Fibroblast of skin of back (primary cell): ENCODE measurements around the gene ATN1. TPM values are rescaled to one million over a fixed set of nuclear protein-coding genes. Genes with fewer than 3 reads are reported as not detected.
A peak's percentile ranks its signal among the peaks of the same experiment; 100 is the strongest.
"Not testable (repeated sequence)": the region's sequence is repeated elsewhere in the genome, so short reads cannot be mapped to it uniquely, and the experiment has no call there.

Source experiments
- DNase-seq: peaks from one replicate; pipeline ENCODE4 v3.0.0-alpha.2; 2013
- polyA plus RNA-seq, 2 experiments: library from polyadenylated mRNA; unstranded; fragments of 120-200 nt; gene quantifications; one replicate each; pipeline ENCODE4 v1.2.1, GENCODE V29; 2013; ENCODE audit not compliant: insufficient read length in 2 of 2

ATN1 gene, protein sequence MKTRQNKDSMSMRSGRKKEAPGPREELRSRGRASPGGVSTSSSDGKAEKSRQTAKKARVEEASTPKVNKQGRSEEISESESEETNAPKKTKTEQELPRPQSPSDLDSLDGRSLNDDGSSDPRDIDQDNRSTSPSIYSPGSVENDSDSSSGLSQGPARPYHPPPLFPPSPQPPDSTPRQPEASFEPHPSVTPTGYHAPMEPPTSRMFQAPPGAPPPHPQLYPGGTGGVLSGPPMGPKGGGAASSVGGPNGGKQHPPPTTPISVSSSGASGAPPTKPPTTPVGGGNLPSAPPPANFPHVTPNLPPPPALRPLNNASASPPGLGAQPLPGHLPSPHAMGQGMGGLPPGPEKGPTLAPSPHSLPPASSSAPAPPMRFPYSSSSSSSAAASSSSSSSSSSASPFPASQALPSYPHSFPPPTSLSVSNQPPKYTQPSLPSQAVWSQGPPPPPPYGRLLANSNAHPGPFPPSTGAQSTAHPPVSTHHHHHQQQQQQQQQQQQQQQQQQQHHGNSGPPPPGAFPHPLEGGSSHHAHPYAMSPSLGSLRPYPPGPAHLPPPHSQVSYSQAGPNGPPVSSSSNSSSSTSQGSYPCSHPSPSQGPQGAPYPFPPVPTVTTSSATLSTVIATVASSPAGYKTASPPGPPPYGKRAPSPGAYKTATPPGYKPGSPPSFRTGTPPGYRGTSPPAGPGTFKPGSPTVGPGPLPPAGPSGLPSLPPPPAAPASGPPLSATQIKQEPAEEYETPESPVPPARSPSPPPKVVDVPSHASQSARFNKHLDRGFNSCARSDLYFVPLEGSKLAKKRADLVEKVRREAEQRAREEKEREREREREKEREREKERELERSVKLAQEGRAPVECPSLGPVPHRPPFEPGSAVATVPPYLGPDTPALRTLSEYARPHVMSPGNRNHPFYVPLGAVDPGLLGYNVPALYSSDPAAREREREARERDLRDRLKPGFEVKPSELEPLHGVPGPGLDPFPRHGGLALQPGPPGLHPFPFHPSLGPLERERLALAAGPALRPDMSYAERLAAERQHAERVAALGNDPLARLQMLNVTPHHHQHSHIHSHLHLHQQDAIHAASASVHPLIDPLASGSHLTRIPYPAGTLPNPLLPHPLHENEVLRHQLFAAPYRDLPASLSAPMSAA (N-terminal part only)
- 130 TPM for polyA plus RNA-seq (2013, experiment 1 of 2; ENCODE audit: insufficient read length)
- 109 TPM for polyA plus RNA-seq (2013, experiment 2 of 2; ENCODE audit: insufficient read length)

DNA sequence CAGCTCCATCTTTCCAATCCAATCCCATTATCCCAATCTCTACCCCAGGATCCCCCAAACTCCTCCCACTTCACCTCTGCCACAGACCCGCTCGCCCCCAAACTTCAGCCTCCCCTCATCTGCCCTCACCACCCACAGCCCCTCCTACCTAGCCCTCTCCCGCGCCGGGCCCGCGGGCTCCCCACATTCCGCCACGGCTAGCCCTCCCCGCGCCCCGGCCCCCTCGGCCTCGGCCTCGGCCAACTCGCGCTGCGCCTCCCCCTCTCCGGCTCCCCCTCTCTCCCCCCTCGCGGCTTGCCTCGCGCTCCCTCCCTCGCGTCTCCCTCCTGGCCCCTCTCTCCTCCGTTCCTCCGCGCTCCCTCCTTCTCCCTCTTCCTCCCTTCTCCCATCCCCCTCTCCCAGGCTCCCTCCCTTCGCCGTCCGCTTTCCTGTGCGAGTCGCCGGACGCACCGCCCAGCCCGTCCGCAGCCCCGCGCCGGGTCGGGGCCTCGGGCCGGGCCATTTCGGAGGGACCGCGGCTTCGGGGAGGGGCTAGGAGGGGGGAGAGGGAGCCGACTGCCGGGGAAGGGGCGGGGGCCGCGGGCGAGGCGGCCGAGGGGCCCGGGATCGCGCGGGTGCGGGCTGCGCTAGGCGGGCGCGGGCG, at the start of gene ATN1:
Gene ATN1 (plus strand): TSS at position 581 of the 643 bp plus-strand sequence. CDS start 6,043 bp downstream, outside the sequence.
- DNase-seq = peak; percentile 88

DNA sequence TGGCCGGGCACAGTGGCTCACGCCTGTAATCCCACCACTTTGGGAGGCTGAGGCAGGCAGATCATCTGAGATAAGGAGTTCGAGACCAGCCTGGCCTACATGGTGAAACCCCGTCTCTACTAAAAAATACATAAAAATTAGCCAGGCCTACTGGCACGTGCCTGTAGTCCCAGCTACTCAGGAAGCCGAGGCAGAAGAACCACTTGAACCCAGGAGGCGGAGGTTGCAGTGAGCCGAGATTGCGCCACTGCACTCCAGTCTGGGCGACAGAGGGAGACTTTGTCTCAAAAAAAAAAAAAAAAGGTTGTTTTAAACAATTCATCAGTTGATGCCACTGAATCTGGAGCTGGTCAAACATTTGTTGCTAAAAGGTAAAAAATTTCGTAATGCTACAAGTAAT, 47.9 kb upstream of the ATN1 start:
- DNase-seq = not testable (repeated sequence)

DNA sequence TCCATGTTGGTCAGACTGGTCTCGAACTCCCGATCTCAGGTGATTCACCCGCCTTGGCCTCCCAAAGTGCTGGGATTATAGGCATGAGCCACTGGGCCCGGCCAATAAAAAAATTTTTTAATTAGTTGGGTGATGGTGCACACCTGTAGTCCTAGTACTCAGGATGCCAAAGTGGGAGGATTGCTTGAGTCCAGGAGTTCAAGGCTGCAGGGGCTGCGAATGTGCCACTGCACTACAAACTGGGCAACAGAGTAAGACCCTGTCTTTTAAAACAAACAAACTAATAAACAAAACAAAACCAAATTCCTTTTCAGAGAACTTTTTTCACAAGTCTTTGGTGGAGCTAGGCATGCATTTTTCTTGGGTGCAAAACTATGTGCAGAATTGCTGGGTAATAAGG, 44.5 kb upstream of the ATN1 start:
- DNase-seq = no peak

DNA sequence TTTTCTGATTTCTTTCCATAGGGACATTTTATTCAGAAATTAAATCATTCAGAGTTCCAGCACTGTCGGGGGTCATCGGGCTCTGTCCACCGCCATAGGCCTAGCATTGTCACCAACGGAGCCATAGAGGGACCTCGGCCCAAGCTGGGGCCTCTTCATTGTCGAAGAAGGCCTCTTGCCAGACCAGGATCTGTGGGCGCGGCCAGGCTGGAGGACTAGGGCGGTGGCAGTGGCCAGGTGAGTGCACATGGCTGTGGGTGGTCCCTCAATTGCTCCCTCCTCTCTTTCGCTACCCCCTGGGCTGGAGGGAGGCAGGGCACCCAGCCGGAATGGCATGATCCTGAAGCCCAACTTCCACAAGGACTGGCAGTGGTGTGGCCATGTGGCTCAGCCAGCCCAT, 44.1 kb upstream of the ATN1 start:
- no peak for DNase-seq

DNA sequence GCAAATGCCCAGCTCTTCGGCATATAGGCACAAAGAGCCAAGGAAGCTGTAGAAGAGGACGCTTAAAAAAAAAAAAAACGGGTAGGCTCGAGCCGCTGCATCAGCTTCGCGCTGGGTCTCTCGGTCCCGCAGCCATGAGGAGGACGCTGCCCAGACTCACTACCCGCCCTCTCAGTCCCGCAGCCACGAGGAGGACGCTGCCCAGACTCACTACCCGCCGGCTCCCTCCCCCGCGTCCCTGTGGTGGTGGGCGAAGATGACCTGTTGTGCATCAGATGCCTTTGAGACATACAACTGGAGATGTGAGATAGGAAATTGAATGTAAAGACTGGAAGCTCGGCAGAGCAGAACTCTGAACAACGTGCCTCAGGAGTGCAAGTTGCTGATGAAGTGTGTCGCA, 43.2 kb upstream of the ATN1 start:
- no peak for DNase-seq

DNA sequence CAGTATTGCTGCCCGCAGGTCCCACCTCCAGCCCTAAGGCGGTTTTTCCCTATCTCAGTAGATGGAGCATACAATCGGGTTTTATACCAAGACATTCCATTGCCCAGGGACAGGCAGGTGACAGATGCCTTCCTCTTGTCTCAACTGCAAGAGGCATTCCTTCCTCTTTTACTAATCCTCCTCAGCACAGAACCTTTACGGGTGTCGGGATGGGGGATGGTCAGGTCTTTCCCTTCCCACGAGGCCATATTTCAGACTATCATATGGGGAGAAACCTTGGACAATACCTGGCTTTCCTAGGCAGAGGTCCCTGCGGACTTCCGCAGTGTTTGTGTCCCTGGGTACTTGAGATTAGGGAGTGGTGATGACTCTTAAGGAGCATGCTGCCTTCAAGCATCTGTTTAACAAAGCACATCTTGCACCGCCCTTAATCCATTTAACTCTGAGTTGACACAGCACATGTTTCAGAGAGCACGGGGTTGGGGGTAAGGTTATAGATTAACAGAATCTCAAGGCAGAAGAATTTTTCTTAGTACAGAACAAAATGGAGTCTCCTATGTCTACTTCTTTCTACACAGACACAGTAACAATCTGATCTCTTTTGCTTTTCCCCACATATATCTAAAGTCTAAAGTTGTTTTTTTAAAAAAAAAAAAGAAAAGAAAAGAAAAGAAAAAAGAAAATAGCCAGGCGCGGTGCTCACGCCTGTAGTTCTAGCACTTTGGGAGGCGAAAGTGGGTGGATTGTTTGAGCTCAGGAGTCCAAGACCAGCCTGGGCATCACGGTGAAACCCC, 41.4 kb upstream of the ATN1 start:
- DNase-seq = not testable (repeated sequence)

DNA sequence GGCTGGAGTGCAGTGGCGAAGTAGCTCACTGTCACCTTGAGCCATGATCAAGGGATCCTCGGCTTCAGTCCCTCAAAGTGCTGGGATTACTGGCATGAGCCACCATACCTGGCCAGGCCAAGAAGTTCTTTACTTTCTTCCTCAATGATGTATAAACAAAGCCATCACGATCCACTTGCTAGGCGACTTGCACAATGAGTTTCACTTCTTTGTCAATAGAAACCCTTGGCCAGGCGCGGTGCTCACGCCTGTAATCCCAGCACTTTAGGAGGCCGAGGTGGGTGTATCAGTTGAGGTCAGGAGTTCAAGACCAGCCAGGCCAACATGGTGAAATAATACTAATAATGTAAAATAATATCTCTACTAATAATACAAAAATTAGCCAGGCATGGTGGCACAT, 40.3 kb upstream of the ATN1 start:
- no peak for DNase-seq

DNA sequence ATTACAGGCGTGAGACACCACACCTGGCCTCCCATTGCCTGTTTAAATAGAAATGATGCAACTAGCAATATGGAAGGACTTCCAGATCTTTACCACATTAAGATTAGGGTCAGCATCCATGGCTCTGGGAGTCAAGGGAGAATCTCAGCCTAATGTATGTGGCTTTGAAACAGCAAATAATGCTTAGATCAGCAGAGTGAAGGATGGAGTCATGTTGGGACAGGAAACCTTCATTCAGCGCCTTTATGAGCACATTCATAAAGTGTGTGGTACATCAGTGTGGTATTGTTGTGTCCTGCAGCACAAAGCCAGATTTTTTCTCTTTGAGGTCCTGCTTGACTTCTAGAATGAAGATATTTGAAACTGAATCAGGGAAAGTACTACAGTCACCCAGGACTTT, 39.4 kb upstream of the ATN1 start:
- DNase-seq = no peak

DNA sequence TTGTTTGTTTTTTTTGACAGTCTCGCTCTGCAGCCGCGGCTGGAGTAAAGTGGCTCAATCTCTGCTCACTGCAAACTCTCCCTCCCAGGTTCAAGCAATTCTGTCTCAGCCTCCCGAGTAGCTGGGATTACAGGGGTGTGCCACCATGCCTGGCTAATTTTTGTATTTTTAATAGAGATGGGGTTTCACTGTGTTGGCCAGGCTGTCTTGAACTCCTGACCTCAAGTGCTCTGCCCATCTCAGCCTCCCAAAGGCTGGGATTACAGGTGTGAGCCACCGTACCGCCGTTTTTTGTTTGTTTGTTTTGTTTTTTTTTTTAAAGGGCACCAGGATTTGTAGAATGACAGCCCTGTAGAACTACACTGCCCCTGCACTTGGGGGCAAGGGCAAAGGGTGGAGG, 39.0 kb upstream of the ATN1 start:
- DNase-seq = not testable (repeated sequence)

DNA sequence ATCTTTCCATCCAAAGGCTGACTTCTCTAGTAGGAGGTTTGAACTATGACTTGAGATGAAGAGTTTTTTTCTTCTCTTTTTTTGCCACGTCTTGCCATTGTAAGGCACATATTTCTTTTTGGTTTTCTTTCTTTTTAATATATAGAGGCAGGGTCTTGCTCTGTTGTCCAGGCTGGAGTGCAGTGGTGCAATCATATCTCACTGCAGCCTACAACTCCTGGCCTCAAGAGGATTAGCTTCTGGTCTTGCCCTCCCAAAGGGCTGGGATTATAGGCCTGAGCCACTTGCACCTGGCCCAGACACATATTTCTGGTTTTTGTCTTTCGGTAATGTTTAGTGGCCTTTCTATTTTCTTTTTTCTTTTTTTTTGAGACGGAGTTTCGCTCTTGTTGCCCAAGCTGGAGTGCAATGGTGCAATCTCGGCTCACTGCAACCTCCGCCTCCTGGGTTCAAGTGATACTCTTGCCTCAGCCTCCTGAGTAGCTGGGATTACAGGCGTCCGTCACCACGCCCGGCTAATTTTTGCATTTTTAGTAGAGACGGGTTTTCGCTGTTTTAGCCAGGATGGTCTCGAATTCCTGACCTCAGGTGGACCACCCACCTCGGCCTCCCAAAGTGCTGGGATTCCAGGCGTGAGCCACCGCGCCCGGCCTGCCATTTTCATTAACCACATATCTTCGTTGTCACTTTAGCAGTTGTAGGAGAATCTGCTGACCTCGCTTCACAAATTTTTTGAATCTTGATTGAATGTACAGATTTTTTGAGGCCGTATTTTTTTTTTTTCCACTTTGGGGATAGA, 37.8 kb upstream of the ATN1 start:
- not testable (repeated sequence) for DNase-seq

DNA sequence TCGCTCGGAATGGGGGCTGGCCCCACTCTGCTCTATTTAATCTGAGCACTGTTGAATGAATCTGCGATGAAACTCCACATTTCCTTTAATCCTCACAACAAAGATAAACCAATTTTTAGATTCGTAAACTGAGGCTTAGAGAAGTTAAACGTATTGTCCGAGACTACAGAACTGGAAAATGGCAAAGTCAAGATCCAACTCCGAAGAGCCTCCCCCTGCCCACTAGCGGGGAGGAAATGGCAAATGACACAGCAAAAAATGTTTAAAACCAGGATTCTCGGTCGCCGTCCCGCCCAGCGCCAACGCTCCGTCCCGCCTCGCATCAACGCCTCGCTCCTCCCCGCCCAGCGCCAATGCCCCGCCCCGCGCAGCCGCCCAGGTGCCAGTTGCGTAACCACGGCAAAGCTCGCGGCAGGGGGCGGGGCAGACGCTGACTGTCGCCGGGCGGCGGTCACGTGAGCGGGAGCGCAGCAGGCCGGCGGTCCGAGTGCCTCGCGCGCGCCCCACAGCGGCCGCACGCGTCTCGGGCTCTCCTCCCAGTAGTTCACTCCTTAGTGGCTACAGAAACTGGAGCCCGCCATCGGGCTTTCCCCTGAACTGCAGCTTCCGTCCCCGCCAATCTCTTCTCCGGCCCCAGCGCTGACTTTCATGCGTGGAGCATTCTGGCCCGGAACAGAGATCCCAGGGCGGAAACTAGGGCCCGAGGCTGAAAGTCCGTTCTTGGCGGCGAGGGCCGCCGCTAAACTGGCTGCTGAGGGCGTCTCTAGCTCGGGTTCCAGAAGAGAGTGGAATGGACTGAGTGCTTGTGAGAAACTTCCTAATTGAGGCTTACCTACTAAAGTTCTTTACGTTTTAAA, 36.7 kb upstream of the ATN1 start:
- peak; percentile 94 for DNase-seq

DNA sequence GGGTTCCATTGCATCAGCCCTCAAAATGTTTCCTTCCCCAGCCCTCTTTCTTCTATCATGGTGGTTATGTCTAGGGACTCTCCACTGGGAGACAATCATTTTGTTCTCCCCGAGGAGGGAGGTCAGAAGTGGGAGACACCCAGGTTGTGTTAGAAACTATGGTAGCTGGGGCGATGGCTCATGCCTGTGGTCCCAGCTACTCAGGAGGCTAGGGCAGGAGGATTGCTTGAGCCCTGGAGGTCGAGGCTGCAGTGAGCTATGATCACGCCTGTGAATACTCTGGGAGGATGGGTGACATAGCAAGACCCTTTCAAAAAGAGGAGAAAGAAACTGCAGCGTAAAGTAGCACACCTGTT, 36.1 kb upstream of the ATN1 start:
- DNase-seq = no peak

DNA sequence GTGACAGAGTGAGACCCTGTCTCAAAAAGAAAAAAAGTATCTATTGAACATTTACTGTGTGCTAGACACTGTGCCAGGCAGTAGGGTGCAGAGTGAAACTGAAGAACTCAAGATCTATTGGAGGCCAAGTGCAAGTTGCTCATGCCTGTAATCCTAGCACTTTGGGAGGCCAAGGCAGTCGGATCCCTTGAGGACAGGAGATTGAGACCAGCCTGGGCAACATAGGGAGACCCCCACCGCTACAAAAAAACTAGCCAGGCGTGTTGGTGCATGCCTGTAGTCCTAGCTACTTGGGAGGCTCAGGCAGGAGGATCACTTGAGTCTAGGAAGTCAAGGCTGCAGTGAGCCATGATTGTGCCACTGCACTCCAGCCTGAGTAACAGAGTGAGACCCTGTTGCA, 35.1 kb upstream of the ATN1 start:
- not testable (repeated sequence) for DNase-seq

DNA sequence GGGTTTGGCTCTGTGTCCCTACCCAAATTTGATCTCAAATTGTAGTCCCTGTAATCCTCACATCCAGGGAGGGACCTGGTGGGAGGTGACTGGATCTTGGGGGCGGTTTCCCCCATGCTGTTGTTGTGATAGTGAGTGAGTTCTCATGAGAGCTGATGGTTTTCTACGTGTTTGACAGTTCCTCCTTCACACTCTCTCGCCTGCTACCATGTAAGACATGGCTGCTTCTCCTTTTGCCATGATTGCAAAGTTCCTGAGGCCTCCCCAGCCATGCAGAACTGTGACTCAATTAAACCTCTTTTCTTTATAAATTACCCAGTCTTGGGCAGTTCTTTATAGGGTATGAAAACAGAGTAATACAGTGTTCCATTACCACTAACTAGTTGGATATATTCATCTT, 33.4 kb upstream of the ATN1 start:
- no peak for DNase-seq

DNA sequence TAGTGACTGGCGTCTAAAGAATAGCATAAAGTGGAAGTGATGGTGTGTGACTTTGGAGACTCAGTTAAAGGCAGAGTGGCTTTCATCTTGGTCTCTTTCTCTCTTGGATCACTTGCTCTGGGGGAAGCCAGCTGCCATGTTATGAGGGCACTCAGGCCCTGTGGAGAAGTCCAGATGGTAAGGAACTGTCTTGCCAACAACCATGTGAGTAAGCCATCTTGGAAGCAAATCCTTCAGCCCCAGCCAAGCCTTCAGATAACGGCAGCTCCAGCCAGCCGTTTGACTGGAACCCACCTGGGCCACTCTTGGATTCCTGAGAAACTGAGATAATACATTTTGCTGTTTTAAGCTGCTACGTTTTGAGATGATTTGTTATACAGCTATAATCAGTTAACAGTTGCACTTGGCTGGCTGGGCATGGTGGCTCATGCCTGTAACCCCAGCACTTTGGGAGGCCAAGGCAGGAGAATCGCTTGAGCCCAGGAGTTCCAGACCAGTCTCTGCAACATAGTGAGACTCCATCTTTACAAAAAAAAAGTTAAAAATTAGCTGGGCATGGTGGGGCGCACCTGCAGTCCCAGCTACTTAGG, 30.8 kb upstream of the ATN1 start:
- no peak for DNase-seq

DNA sequence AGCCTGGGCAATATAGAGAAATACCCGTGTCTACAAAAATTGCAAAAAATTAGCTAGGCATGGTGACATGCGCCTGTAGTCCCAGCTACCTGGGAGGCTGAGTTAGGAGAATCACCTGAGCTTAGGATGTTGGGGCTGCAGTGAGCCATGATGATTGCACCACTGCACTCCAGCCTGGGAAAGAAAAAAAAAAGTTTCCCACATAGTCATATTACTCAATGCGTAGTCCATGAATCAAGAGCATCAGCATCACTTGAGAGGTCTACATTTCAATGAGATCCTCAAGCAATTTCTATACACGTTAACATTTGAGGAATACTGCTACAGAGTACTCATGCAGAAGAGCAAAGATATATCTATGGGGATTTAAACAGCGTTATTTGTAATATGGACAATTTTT, 28.3 kb upstream of the ATN1 start:
- DNase-seq = no peak

DNA sequence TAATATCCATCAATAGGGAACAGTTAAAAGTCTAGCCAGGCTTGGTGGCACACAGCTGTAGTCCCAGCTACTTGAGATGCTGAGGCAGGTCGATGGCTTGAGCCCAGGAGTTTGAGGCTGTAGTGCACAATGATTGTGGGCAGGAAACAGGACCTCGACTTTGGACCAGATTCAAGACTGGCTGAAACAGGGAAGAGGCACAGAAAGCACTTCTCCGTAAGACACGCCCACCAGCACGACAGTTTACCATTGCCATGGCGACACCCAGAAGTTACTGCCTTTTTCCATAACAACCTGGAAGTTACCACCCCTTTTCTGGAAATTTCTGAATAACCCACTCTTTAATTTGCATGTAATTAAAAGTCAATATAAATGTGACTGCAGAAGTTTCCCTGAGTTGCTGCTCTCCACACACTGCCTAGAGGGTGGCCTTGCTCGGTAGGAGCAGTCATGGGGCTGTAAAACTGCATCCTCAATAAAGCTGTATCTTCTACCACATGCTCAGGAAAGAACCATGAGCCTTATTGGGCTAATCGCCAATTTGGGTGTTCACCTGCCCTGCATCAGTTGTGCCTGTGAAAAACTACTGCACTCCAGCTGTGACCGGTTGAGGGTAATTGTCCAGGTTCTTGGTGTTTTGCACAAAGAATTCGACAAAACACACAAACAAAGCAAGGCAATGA, 27.8 kb upstream of the ATN1 start:
- no peak for DNase-seq

DNA sequence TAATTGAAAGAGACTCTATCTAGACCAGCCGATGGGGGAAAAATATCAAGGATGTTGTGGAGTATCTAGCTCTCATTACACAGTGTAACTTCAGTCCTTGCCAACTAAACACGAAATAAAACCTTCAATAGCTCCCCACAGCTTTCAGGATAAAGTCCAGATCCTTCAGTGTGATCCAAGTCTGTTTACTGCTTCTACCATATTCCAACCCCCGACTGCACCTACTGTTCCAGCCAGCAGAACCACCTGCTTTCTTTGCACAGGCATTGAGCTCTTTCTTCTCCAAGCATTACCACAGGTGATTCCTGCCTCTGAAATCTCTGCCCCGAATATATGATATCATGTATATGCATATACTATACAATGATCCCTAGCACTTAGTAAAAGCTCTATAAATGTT, 25.3 kb upstream of the ATN1 start:
- no peak for DNase-seq

DNA sequence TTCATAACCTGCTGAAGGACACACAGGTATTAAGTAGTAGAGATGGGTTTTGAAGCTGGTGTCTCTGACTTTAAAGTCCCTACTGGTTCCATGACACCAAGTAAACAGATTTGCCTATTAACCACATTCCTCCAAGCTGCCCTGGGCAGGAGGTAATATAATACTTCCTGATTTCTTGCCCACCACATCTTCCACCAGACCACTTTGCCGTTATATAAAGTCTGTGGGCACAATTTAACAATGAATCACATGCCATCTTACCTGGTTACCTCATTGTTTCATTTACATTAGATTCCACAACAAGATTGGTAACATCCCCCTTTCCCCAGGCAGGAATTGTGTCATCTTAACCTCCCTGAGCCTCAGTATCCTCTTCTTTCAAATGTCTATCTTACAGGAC, 24.0 kb upstream of the ATN1 start:
- DNase-seq = no peak
